ENCODE data around the gene HINT1.

- TF ChIP-seq CTCF (IDR thresholded peaks at IDR 0.05; ENCODE audit: poor library complexity, severe bottlenecking) (no peak), EP300 (conservative IDR thresholded peaks at IDR 0.05; ENCODE audit: poor library complexity, severe bottlenecking) (no peak), EZH2 (IDR thresholded peaks at IDR 0.05; ENCODE audit: borderline replicate concordance, insufficient read depth, low read length, poor library complexity, severe bottlenecking) (no peak)
Measured at GRCh38 chr5:131142970-131143617, 22.0 kb downstream of the HINT1 start.
